IPS-20b (cell line): ENCODE measurements around the gene KDR.

Experiments used
- H3K27ac ChIP-seq: one replicate; pipeline ENCODE4 v1.5.1; 2013; ENCODE audit warnings: low read length
- H3K27me3 ChIP-seq: 2 replicates; pipeline ENCODE4 v1.6.1; 2013; ENCODE audit warnings: mild to moderate bottlenecking, low read length, inconsistent platforms; ENCODE audit not compliant: insufficient read depth
- H3K36me3 ChIP-seq: 2 replicates; pipeline ENCODE4 v1.6.1; 2013; ENCODE audit warnings: low read depth, mild to moderate bottlenecking, inconsistent platforms, low read length, moderate library complexity; ENCODE audit not compliant: insufficient read depth
- H3K4me1 ChIP-seq: 2 replicates; pipeline ENCODE4 v1.6.1; 2013; ENCODE audit warnings: mild to moderate bottlenecking, control low read depth, inconsistent platforms, low read length, moderate library complexity; ENCODE audit not compliant: insufficient read depth
- H3K4me3 ChIP-seq: 2 replicates; pipeline ENCODE4 v1.5.1; 2013; ENCODE audit warnings: mild to moderate bottlenecking, low read length, inconsistent platforms
- H3K9ac ChIP-seq: 2 replicates; pipeline ENCODE4 v1.6.1; 2013; ENCODE audit warnings: low read depth, mild to moderate bottlenecking, inconsistent platforms, low read length, moderate library complexity
- H3K9me3 ChIP-seq: 2 replicates; pipeline ENCODE4 v1.6.1; 2013; ENCODE audit warnings: mild to moderate bottlenecking, low read depth, low read length, inconsistent platforms; ENCODE audit not compliant: insufficient read depth

Gene KDR

GRCh38 chr4:55154290-55154880, 29.0 kb upstream of the KDR start:
- Histone ChIP-seq H3K9me3 (no peaks in the 10 kb centered on the region; the same call in 1 of the 2 replicates), H3K27me3 (no peaks in the 10 kb centered on the region), H3K36me3 (no peaks in the 10 kb centered on the region), H3K9ac (no peak overlapping the region), H3K4me1 (no peaks in the 10 kb centered on the region), H3K4me3 (no peak overlapping the region), H3K27ac (no peak overlapping the region)

GRCh38 chr4:55143858-55144257, 18.5 kb upstream of the KDR start:
- no peak overlapping the region for H3K27ac ChIP-seq
- H3K27me3 ChIP-seq, result no peaks in the 10 kb centered on the region

GRCh38 chr4:55138367-55138766, 13.0 kb upstream of the KDR start:
- Histone ChIP-seq H3K4me3 (no peak overlapping the region), H3K36me3 (no peaks in the 10 kb centered on the region), H3K9ac (no peak overlapping the region), H3K4me1 (peaks cover 9% of the 10 kb centered on the region; the same call in 1 of the 2 replicates), H3K27ac (no peak overlapping the region), H3K9me3 (no peaks in the 10 kb centered on the region), H3K27me3 (no peaks in the 10 kb centered on the region)

More at GRCh38 chr4:55143858-55144257, 18.5 kb upstream of the KDR start:
- H3K4me3 ChIP-seq, result no peak overlapping the region
- H3K9ac ChIP-seq, result no peak overlapping the region
- H3K36me3 ChIP-seq, result no peaks in the 10 kb centered on the region
- no peaks in the 10 kb centered on the region for H3K4me1 ChIP-seq
- no peaks in the 10 kb centered on the region for H3K9me3 ChIP-seq

- no peak overlapping the region for H3K4me3 ChIP-seq
- H3K27ac ChIP-seq, result no peak overlapping the region
- no peak overlapping the region for H3K9ac ChIP-seq
- H3K9me3 ChIP-seq, result no peaks in the 10 kb centered on the region
- H3K4me1 ChIP-seq, result peaks cover 18% of the 10 kb centered on the region; the same call in 1 of the 2 replicates
- H3K27me3 ChIP-seq, result no peaks in the 10 kb centered on the region
- no peaks in the 10 kb centered on the region for H3K36me3 ChIP-seq
These were observed 11.2 kb upstream of the KDR start for GRCh38 chr4:55136634-55137033.

- Histone ChIP-seq H3K27me3 (no peaks in the 10 kb centered on the region), H3K9me3 (no peaks in the 10 kb centered on the region), H3K4me1 (peaks cover 19% of the 10 kb centered on the region; the same call in 1 of the 2 replicates), H3K27ac (peak overlapping the region; percentile 63), H3K9ac (peak overlapping the region; percentile 1; the same call in 1 of the 2 replicates), H3K36me3 (no peaks in the 10 kb centered on the region), H3K4me3 (no peak overlapping the region)
These were observed 8.6 kb upstream of the KDR start for GRCh38 chr4:55133951-55134350.

GRCh38 chr4:55132775-55133174, 7.4 kb upstream of the KDR start:
- H3K9me3 ChIP-seq, result no peaks in the 10 kb centered on the region
- H3K27me3 ChIP-seq, result peaks cover 2% of the 10 kb centered on the region; the same call in 1 of the 2 replicates
- peak overlapping the region; percentile 40; the same call in 1 of the 2 replicates for H3K9ac ChIP-seq
- H3K27ac ChIP-seq, result peak overlapping the region; percentile 63
- H3K4me1 ChIP-seq, result peaks cover 19% of the 10 kb centered on the region; the same call in 1 of the 2 replicates
- H3K36me3 ChIP-seq, result no peaks in the 10 kb centered on the region
- peak overlapping the region; percentile 43; the same call in 1 of the 2 replicates for H3K4me3 ChIP-seq

- H3K4me3 ChIP-seq, result no peak overlapping the region
These were observed 2.1 kb upstream of the KDR start for GRCh38 chr4:55127521-55127920.

GRCh38 chr4:55127053-55127452, 1.7 kb upstream of the KDR start:
- peaks cover 26% of the 10 kb centered on the region; the same call in 1 of the 2 replicates for H3K4me1 ChIP-seq
- H3K27me3 ChIP-seq, result peaks cover 50% of the 10 kb centered on the region
- no peaks in the 10 kb centered on the region for H3K9me3 ChIP-seq
- H3K27ac ChIP-seq, result no peak overlapping the region
- no peaks in the 10 kb centered on the region for H3K36me3 ChIP-seq
- no peak overlapping the region for H3K4me3 ChIP-seq
- H3K9ac ChIP-seq, result no peak overlapping the region

More at GRCh38 chr4:55127521-55127920, 2.1 kb upstream of the KDR start:
- H3K4me1 ChIP-seq, result peaks cover 27% of the 10 kb centered on the region; the same call in 1 of the 2 replicates
- H3K27ac ChIP-seq, result no peak overlapping the region
- no peaks in the 10 kb centered on the region for H3K36me3 ChIP-seq
- H3K27me3 ChIP-seq, result peaks cover 50% of the 10 kb centered on the region
- H3K9me3 ChIP-seq, result no peaks in the 10 kb centered on the region
- no peak overlapping the region for H3K9ac ChIP-seq

GRCh38 chr4:55125763-55126541, 557 bp upstream of the KDR start:
- H3K27me3 ChIP-seq, result peaks cover 50% of the 10 kb centered on the region
- peak overlapping the region; percentile 87 for H3K4me3 ChIP-seq
- H3K36me3 ChIP-seq, result no peaks in the 10 kb centered on the region; the same call in 1 of the 2 replicates
- H3K27ac ChIP-seq, result no peak overlapping the region
- H3K9ac ChIP-seq, result peak overlapping the region; percentile 69; the same call in 1 of the 2 replicates
- H3K9me3 ChIP-seq, result no peaks in the 10 kb centered on the region
- H3K4me1 ChIP-seq, result peaks cover 21% of the 10 kb centered on the region; the same call in 1 of the 2 replicates

GRCh38 chr4:55124322-55125076, 896 bp downstream of the KDR start:
- H3K27ac ChIP-seq, result no peak overlapping the region
- peaks cover 21% of the 10 kb centered on the region; the same call in 1 of the 2 replicates for H3K4me1 ChIP-seq
- peaks cover 50% of the 10 kb centered on the region for H3K27me3 ChIP-seq
- peak overlapping the region; percentile 87 for H3K4me3 ChIP-seq
- H3K36me3 ChIP-seq, result no peaks in the 10 kb centered on the region; the same call in 1 of the 2 replicates
- H3K9ac ChIP-seq, result peak overlapping the region; percentile 58; the same call in 1 of the 2 replicates
- no peaks in the 10 kb centered on the region for H3K9me3 ChIP-seq

GRCh38 chr4:55123791-55124190, 1.6 kb downstream of the KDR start:
- H3K27ac ChIP-seq, result no peak overlapping the region
- peak overlapping the region; percentile 87 for H3K4me3 ChIP-seq
- H3K27me3 ChIP-seq, result peaks cover 50% of the 10 kb centered on the region
- H3K9me3 ChIP-seq, result no peaks in the 10 kb centered on the region
- H3K36me3 ChIP-seq, result no peaks in the 10 kb centered on the region; the same call in 1 of the 2 replicates
- peaks cover 21% of the 10 kb centered on the region; the same call in 1 of the 2 replicates for H3K4me1 ChIP-seq
- H3K9ac ChIP-seq, result peak overlapping the region; percentile 58; the same call in 1 of the 2 replicates
